ENCODE data around the gene HYCC2.

- no peak for TF ChIP-seq ZNF565 (CRISPR knock-in tag; conservative IDR thresholded peaks at IDR 0.05; ENCODE audit: low read depth)
- no peak for TF ChIP-seq OSR1 (CRISPR knock-in tag; IDR thresholded peaks at IDR 0.05)
- no peak for TF ChIP-seq ZFP30 (CRISPR knock-in tag; IDR thresholded peaks at IDR 0.05)
- no peak for TF ChIP-seq ZNF8 (CRISPR knock-in tag; IDR thresholded peaks at IDR 0.05)
These were observed 32.6 kb downstream of the HYCC2 start for GRCh38 chr2:201038855-201039254.
